Omental fat pad (tissue), 4 donors: Measurements from ENCODE around the gene BCAS4. TPM values are rescaled to one million over a fixed set of nuclear protein-coding genes. Genes with fewer than 3 reads are reported as not detected.

ENCODE experiments used
- ATAC-seq: fragments of 150-250 bp; one replicate; pipeline ENCODE4 v1.9.1; 2016; ENCODE audit warnings: mild to moderate bottlenecking, moderate library complexity; ENCODE audit not compliant: low FRiP score
- DNase-seq: peaks from one replicate; pipeline ENCODE4 v3.0.0-alpha.2; 2019; ENCODE audit warnings: low spot score
- CTCF ChIP-seq, 3 donors: fragments of 450-650 bp; IDR thresholded peaks; one replicate each; pipeline ENCODE4 v1.5.1; 2016 to 2017; ENCODE audit warnings: antibody characterized with exemption in 3 of 3, mild to moderate bottlenecking in 3 of 3, moderate library complexity in 2 of 3
- total RNA-seq, 4 donors: library from RNA; depleted of rRNA; stranded (reverse); fragments of >200 nt; gene quantifications; one replicate each; pipeline ENCODE4 v1.1.0, GENCODE V29; 2016

BCAS4 gene
- total RNA-seq, 4 donors from 2014 or later = 1.4 to 6.5 (median 3.1) TPM

GRCh38 chr20:50883856-50884255 lies 89.0 kb downstream of the BCAS4 start:
- DNase-seq (no peak), ATAC-seq (no peak)
- no peak for TF ChIP-seq CTCF (IDR thresholded peaks at IDR 0.05)

GRCh38 chr20:50885068-50885467 lies 90.2 kb downstream of the BCAS4 start:
- no peak for TF ChIP-seq CTCF (IDR thresholded peaks at IDR 0.05)
- DNase-seq (no peak), ATAC-seq (no peak)

- ATAC-seq = no peak
- no peak for TF ChIP-seq CTCF (IDR thresholded peaks at IDR 0.05)
- no peak for DNase-seq
Observed at GRCh38 chr20:50885781-50886180, 90.9 kb downstream of the BCAS4 start.

- ATAC-seq = no peak
- TF ChIP-seq CTCF (IDR thresholded peaks at IDR 0.05) = no peak
- DNase-seq = no peak
Observed at GRCh38 chr20:50886184-50886790, 91.4 kb downstream of the BCAS4 start.

GRCh38 chr20:50887576-50887975 lies 92.7 kb downstream of the BCAS4 start:
- no peak for ATAC-seq
- DNase-seq = no peak
- no peak for TF ChIP-seq CTCF (IDR thresholded peaks at IDR 0.05)

- DNase-seq = no peak
- no peak for ATAC-seq
- no peak for TF ChIP-seq CTCF (IDR thresholded peaks at IDR 0.05)
Observed at GRCh38 chr20:50891138-50891537, 96.3 kb downstream of the BCAS4 start.

GRCh38 chr20:50892394-50892793 lies 97.5 kb downstream of the BCAS4 start:
- TF ChIP-seq CTCF (IDR thresholded peaks at IDR 0.05) = no peak
- ATAC-seq = no peak
- DNase-seq = no peak
